TTC549 (cell line): ENCODE data around the gene B4GALNT3.

Source experiments
- FAIRE-seq: peaks from 2 replicates; lab custom pipeline; 2012; peaks lifted over from hg19 to GRCh38; lab: Jason Lieb, UNC

Gene B4GALNT3

DNA sequence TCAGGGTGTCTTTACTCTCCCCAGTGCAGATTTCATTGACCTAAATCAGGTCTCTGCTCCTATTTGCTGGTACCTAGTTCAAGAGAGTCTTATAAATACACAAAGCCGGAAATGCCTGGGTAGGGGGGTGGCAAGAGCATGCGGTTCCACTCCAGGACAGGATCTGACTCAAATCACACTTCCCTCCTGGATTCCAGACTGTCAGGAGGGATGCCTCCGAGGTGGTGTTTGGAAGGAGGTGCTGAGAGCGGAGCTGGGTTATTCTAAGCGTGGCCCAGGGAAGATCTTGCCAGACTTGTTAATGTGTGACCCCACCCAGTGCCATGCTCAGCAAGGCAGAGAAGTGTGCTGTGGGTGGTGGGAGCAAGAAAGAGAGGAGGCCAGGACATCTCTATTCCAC is 49.8 kb downstream of the B4GALNT3 start:
- FAIRE-seq: no peak

DNA sequence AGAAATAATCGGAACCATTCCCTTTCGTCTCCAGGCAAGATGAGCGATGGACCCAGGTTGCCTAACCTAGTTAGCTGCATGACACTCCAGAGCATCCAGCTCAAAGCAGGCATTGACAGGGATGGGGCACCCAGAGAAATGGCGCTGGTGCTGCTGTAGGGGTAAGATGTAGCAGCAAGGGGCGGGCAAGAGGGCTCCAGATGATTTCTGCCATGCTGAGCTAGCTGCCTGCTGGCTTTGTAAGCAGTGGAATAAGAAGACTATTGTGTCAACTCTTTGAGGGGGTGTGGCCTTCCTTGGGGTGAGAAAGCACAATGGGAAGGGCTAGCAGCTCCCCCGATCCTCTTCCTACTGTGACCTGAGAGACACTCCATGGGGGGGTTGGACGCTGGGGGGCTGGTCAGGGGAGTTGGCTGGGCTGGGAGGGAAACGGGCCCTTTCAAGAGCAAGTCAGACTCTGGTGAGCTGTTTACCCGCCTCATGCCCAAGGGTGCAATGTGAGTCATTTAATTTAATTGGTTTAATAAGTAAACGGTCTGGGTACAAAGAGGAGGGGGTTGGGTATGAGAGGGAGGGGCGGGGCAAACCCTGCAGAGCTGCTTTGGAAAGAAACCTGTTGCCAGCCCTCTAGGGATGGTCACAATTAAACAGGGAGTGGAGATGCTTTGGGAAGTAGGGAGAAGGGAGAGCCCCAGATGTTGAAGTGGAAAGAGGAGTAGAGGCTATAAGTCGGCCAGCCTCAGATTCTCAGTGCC is 50.5 kb downstream of the B4GALNT3 start:
- no peak for FAIRE-seq

DNA sequence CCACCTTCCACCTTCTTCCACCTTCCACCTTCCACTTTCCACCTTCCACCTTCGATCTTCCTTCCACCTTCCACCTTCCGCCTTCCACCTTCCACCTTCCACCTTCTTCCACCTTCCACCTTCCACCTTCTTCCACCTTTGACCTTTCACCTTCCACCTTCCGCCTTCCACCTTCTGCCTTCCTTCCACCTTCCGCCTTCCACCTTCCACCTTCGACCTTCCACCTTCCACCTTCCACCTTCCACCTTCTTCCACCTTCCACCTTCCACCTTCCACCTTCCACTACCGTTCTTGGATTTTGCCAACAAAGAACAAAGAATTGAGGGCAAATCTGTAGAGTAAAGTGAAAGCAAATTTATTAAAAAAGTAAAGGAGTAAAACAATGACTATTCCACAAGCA is 53.2 kb downstream of the B4GALNT3 start:
- FAIRE-seq: no peak

DNA sequence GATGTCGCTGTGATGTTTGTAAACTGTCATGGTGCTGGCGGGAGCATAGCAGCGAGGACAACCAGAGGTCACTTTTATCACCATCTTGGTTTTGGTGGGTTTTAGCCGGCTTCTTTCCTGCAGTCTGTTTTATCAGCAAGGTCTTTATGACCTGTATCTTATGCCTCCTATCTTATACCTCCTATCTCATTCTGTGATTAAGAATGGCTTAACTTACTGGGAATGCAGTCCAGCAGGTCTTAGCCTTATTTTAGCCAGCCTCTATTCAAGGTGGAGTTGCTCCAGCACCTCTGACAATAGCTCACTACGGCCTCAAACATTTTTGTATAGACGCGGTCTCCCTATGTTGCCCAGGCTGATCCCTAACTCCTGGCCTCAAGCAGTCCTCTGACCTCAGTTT is 53.7 kb downstream of the B4GALNT3 start:
- no peak for FAIRE-seq

DNA sequence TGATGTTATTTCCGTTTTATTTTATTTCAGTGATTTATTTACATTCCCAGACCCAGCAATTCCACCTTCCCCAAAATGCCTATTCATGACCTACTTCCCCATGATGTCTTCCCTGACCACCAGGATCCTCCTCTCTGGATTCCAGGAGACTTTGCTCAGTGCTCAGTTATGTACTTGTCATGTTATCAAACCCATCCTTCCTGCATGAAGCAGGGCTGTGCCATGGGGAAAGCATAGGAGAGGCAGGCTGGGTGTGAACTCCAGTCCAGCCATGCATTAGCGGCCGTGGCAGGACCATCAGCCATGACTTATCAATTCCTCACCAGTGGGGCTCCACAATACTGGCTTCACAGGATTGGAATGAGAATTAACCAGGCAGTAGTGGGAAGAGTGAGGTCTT is 57.8 kb downstream of the B4GALNT3 start:
- FAIRE-seq: no peak

DNA sequence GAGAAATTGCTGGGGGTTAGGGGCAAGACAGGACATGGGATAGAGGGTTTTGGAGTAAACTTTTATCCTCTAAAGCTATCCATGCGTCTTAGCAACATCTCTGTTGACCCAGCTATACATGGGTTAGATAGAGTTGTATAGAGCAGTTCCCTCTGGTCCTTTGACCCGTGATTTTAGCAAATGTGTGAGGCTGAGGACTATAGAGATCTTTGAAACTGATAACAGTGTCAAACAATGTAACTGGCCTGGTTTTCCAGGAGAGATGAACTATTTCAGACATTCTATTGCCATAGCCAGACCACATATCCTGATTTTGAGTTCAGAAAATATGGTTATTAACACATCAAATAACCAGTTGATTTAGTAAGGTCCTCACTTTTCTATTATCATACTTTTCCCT is 60.4 kb downstream of the B4GALNT3 start:
- FAIRE-seq: no peak

DNA sequence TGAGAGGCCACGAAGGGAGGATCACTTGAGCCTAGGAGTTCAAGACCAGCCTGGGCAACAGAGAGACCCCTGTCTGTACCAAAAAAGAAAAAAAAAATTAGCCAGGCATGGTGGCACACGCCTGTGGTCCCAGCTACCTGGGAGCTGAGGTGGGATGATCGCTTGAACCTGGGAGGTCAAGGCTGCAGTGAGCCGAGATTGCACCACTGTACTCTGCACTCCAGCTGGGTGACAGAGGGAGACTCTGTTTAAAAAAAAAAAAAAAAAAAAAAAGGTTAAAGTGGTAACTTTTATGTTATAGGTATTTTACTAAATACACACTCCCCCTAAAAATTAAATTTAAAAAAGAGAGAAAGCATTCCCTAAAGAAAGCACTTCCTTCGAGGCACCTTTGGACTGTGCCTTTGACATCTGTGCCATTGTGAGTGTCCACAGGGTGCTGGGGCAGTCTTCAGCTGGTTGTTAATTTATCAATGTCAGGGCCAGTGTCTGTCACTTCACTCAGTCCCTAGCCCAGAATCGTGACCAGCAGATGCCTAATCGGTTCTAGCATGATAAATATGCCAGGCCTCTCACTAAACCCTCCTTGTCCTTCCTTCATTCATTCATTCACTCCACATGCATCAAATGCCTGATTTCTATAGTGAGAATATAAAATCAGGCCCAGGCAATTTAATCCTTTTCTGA is 63.1 kb downstream of the B4GALNT3 start:
- FAIRE-seq: no peak

DNA sequence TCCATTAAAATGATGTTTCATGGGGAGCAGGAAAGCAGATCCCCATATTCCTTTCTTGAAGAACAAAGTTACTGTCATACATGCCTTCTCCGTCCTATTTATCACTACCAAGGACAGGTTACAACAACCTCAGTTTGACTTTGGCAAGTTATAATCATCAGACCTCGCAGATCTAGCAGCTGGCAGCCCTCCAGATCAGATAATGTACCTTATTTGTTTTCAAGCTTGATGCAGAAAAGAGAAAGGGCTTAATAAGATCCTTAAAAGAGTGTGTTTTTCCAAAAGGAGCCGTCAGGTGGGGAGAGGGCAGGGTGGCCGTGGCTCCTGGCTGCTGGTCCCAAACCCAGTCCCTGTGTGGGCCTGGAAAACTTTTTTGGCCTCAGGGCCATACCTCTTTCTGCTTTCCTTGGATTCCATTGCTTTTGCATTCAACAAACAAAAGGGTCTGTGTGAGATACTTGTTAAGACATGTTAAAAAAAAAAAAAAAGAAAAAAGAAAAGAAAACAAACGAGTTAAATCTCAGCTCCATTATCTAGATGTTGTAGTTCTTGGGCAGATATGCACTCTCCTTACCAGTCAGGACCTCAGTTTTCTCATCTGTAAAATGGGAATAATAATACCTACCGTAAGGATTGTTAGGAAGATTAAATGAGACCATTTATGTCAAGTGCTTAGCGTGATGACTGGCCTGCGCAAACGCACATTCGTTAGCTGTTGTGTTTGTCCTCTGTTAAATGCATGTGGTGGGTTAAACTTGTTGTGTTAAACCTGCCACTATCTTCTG is 64.6 kb downstream of the B4GALNT3 start:
- no peak for FAIRE-seq

DNA sequence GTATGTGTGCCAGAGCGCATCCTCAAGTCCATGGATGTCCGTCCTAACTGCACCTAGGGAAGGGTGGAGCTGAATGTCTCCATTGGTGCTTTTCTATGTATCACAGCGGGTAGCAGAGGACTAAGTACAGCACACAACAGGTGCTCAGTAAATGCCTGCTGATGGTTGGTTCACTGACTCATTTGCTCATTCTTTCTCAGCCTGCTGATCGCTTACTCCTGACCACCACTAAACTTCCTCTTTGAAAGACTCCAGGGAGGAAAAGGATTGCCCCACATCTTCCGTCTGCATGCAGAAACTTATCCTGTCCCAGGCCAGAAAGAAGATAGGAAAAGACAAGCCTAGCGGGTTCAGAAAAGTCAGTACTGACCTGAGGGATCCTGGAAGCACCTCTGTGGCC is 66.3 kb downstream of the B4GALNT3 start:
- no peak for FAIRE-seq

DNA sequence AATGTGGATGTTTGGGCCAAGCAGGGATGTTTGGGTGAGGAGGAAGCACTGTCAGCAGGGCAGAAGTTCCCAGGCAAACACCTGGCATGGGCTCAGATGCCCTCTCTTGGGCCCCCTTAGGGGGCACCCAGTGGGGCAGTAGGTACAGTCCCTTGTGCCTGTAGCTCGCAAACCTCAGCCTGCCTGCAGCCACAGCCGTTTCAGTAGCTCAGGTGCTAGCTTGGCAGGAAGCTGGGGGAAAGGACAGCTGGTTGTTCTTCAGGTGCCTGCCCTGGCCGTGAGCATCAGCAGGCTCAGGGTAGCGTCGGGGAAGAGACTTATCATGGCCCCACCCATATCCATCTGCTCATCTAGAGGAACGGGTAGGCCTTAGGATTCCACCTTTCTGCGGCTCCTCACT is 67.5 kb downstream of the B4GALNT3 start:
- no peak for FAIRE-seq

DNA sequence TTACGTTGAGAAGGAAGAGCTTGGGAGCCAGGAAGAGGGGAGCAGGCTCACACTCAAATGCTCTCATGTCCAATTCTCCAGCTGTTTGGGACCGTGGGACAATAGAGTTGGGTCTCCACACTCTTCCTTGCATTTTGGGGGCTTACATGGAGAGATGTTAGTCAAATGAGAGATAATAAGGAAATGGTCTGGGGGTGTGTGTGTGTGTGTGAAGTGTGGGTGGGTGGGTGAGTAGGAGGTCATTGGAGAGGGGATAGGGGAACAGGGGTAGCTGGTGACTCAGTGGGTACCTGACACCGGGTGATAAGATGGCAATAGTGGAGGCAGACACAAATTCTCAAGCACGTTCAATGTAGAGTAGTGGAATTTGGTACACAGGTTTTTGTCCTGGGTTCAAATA is 68.0 kb downstream of the B4GALNT3 start:
- no peak for FAIRE-seq

DNA sequence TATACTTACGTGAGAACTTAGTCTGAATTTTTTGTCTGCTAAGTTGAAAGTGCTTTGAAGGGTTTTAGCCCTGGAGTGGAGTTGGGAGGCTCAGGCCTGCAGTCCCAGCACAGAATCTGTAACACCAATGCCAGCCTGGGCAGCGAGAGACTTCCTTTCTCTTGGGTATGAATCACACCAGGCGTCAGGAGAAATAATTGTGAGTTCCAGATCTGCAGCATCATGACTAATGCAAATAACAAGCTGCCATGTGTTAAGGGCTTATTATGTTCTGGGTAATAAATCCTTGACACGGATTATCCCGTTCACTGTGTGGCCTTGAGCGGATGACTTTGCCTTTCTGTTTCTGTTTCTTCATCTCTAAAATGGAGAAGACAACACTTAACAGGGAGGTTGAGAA is 70.6 kb downstream of the B4GALNT3 start:
- no peak for FAIRE-seq

DNA sequence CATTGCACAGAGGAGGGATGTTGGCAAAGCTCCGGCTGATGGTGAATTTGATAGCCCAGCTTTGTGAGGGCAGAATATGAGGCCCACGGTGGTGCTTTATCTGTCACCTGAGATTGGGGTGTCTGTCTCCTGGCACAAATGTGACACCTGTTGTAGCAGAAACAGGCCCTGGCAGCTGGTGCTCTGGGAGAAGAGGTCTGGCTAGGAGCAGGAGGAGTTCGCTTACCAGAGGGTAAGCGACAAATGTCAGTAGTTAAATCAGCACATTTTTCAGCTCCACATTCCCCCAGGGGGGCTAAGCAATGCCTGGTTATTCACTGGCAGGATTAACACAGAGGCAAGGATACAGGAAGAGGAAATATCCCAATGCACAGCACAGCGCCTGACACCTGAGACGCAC is 71.1 kb downstream of the B4GALNT3 start:
- no peak for FAIRE-seq

DNA sequence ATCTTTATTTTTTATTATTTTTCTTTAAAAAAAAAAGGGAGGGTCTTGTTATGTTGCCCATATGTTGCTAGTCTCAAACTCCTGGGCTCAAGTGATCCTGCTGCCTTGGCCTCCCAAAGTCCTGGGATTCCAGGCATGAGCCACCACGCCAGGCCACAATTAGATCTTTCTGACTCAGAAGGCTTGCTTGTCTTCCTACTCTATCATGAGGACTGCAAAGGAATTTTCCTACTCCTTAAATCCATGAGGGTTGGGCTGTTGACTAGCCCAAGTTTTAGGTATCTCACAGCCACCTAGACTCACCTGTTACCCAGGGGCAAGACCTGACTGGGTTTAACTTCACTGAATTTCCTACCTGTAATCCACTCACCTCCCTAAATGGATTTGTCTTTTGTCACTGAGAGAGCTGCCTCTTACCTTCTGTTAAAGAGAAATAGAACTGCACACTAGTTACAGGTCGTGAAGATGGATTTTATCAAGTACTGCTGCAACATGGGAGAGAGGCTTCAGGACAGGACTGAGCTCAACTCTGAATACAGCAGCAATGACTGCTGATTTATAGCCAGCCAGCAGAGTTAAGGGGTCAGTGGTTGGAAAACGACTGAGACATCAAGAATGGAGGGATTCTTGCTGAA is 72.3 kb downstream of the B4GALNT3 start:
- FAIRE-seq: no peak

DNA sequence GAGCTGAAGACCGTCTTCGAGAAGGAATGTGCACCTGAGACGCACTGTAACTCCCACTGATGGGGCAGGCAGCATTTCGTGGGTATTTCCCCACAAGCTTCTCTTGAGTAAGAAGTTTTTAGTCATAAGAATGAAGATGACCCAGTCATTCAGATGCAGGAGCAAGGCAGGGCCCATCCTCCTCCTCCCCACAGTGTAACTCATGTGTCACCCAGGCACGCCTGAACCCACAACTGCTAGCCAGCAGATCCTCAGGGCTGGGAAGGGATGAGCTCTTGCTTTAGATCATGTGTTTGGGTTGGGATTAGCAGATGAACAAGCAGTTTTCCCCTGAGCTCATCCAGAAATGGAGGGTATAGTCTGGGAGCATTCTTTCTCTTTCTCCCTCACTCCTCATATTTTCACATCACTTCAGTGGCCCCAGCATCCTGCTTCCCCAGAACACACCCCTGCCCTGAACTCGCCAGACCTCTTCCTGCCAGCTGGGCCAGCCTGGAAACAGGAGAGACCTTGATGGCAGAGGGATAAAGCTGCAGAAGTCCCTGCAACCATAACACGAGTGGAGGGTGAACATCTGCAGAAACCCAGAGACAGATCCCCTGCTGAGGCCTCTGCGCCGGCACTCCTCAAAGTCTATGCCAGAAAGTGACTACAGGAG is 73.3 kb downstream of the B4GALNT3 start:
- no peak for FAIRE-seq

DNA sequence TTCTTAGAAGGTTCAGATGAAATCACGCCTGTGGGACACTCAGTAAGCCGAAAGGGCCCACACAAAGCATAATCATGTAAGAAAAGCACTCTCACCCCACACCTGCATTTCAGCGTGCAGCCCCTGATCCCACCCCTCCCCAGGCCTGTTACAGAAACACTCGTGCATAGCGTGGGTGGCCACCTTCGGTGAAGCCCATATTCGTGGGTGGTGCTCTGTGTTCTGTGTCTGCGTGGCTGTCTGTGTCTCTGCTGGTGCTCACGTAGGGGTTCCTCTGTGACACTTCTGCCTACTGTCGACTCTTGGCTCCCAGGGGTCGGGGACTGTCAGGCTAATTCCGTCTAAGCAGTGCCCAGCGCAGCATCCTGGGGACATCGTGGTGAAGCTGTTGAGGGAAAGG is 74.0 kb downstream of the B4GALNT3 start:
- no peak for FAIRE-seq

DNA sequence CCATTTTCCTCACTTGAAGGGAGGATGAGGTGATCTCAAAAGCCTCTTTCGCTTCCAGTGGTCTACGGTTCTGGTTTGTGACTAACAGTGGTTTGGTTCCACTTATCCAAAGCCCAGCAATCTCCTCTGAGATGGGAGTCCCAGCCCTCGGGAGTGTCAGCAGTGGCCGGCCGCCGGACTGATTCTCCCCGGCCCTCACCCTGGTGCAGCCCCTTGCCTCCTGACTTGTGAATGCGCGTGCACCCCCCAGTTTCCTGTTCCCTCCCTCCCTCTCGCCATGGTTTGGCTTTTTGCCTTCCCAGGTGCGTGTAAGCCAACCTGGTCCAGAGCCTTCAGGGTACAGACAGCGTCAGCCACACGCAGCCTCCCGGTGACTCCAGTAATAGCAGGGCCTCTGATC is 74.5 kb downstream of the B4GALNT3 start:
- FAIRE-seq: no peak

DNA sequence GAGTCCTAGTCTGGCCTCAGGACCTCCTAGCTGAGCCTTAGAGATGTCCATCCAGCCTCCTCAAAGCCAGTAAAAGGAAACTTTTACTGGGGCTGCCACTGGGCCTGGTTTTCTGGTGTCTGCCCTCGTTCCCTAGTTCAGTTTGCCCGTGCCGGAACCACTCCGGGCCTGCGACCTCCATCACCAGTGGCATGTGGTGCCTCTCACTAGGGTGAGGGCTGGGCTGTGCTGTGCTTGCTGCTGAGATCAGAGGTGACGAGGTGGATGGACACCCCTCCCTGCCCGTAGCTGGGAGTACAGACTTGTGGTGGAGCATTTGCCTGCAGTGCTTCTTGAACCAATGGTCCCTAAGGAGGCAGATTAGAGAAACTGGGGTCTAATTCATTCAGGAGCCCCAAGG is 75.7 kb downstream of the B4GALNT3 start:
- FAIRE-seq: no peak

DNA sequence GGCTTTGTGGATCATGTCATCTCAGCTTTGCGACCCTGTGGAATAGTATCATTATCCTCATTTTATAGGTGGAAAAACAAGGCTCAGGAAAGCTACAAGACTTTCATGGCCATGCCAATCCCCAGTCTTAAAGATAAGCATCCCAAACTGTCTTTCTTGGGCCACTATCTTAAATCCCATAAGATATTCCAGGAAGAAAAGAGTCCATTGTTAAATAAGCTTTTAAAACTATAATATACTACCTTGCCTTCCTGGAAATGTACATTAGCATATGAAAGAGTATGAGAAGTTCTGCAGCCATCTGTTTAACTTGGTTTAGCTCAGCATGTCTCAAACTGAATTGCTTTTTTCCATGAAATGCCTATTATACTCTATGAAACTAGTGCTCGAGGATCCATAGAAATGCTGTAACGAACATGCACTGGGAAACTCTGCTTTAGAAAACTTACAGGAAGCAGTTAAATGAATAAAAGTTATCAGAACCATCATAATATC is 77.1 kb downstream of the B4GALNT3 start:
- no peak for FAIRE-seq

DNA sequence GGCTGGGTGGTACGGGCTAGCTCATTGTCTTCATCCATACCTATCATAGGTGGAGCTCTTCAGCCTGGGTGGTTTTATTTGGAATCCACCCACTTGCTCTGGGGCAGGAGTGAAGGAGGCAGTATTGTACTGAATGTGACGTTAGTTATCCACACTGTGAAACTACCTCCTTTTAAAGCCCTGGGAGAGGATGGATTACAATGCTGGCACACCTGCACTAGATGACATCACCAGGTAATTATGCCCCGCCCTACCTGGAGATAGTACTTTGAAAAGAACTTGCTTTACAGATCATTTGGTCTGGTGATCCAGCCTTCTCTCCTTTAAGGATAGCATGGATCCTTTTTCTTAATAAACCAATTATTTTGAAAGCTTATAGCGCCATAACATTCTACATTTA is 78.0 kb downstream of the B4GALNT3 start:
- no peak for FAIRE-seq

DNA sequence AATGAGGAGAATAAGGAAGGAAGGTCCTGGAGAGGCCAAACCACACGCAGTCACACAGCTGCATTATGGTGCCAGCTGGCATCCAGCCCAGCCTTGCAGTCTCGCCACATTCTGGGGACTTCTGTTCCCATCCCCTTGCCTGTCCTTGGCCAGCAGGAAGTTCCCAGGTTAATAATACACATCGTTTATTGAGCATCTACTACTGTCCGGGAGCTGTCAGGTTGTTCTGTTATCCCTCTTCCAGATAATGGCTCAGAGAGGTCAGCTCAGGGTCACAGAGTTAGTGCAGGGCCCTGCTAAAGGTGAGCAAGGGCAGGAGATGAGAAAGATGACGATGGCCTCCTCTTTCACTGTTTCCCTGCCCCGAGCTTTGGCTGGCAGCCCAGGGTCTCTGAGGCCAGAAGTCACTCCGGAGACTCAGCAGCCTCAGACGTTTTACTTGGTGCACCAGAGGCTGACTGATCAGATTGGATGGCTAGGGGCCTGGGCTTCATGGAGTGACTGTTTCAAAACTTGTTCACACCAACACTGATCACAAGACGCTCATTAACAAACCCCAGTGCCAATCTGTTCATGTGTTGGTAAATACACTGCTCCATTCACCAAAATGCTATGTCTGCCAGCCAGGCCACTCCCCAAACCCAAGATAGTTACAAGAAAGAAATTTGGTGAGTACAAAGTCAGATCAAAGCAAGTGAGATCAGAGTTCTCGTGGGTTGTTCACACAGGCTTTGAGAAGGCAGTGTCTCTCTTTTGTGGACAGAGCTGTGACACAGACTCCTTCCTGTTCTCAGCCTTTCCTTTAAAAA is 79.2 kb downstream of the B4GALNT3 start:
- no peak for FAIRE-seq
